T-helper 2 cell treated with Interferon-gamma antibody and Interleukin-4, amounts not matched to agents 5 μg/mL and 100 μg/mL, for 36 hours (primary cell): Measurements from ENCODE around the gene LRPAP1.
A peak's percentile ranks its signal among the peaks of the same experiment; 100 is the strongest.
"Not testable (repeated sequence)": the region's sequence is repeated elsewhere in the genome, so short reads cannot be mapped to it uniquely, and the experiment has no call there.

ENCODE experiments used
- DNase-seq: peaks from one replicate; pipeline ENCODE4 v3.0.0; 2021; ENCODE audit warnings: low spot score
- H3K27ac Mint-ChIP-seq: one replicate; pipeline ENCODE4 v1.8.0; 2021; ENCODE audit warnings: mild to moderate bottlenecking, mixed read lengths
- H3K27me3 Mint-ChIP-seq: one replicate; pipeline ENCODE4 v1.8.0; 2021; ENCODE audit warnings: low read depth, mixed read lengths
- H3K36me3 Mint-ChIP-seq: one replicate; pipeline ENCODE4 v1.8.0; 2021; ENCODE audit warnings: low read depth, mixed read lengths
- H3K4me1 Mint-ChIP-seq: one replicate; pipeline ENCODE4 v1.8.0; 2021; ENCODE audit warnings: low read depth, mixed read lengths
- H3K4me3 Mint-ChIP-seq: one replicate; pipeline ENCODE4 v1.8.0; 2022; ENCODE audit warnings: mild to moderate bottlenecking, moderate library complexity, mixed read lengths
- H3K9me3 Mint-ChIP-seq: one replicate; pipeline ENCODE4 v1.8.0; 2021; ENCODE audit warnings: mixed read lengths

The LRPAP1 gene

GRCh38 chr4:3571921-3572320, 39.7 kb upstream of the LRPAP1 start:
- no peak for DNase-seq
- Mint-ChIP-seq H3K4me1 (no peaks in the 10 kb centered on the region), H3K27ac (no peak overlapping the region), H3K9me3 (no peaks in the 10 kb centered on the region), H3K36me3 (no peaks in the 10 kb centered on the region), H3K4me3 (no peak overlapping the region), H3K27me3 (no peaks in the 10 kb centered on the region)

DNA sequence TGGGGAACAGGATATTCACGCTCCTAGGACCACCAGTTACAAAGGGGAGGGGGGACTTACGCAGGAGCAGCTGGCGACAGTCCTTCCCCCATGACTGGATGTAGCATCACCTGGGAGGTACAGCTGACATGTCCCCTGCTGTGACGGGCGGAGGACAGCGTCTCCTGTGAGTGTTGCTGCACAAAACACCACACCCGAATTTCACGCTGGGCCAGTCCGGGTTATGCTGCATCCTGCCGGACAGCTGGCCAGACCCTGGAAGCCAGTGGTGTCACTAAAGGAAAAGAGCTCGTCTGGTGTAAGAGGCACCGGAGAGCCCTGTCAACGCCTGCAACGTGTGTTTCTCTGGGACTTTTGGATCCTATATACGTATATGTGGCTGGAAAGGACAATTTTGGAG, 38.7 kb upstream of the LRPAP1 start:
- not testable (repeated sequence) for H3K4me1 Mint-ChIP-seq, H3K27ac Mint-ChIP-seq, H3K9me3 Mint-ChIP-seq, H3K4me3 Mint-ChIP-seq, H3K27me3 Mint-ChIP-seq, H3K36me3 Mint-ChIP-seq, DNase-seq

GRCh38 chr4:3569611-3570010, 37.4 kb upstream of the LRPAP1 start:
- not testable (repeated sequence) for H3K4me3 Mint-ChIP-seq, H3K27me3 Mint-ChIP-seq, DNase-seq, H3K36me3 Mint-ChIP-seq, H3K27ac Mint-ChIP-seq, H3K9me3 Mint-ChIP-seq, H3K4me1 Mint-ChIP-seq

DNA sequence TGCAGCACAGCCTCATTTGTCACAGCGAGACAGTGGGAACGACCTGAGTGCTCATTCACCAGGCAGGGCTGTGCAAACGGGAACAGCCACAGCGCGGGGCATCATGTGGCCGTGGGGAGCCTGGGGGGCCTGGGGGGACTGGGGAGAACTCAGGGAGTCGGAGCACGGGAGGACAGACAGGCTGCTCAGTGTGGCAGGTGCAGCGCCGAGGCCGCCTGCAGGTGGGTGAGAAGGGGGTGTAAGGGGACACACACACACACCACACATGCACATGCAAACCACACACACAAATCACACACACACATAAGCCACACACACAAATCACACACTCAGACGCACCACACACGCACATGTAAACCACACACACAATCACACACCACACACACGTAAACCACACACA, 34.5 kb upstream of the LRPAP1 start:
- H3K36me3 Mint-ChIP-seq, result not testable (repeated sequence)

GRCh38 chr4:3566301-3566700, 34.1 kb upstream of the LRPAP1 start:
- DNase-seq, H3K36me3 Mint-ChIP-seq, H3K4me3 Mint-ChIP-seq, H3K4me1 Mint-ChIP-seq, H3K9me3 Mint-ChIP-seq, H3K27me3 Mint-ChIP-seq, H3K27ac Mint-ChIP-seq: not testable (repeated sequence)

More for the DNA sequence above, 34.5 kb upstream of the LRPAP1 start:
- not testable (repeated sequence) for H3K9me3 Mint-ChIP-seq, H3K4me3 Mint-ChIP-seq, H3K4me1 Mint-ChIP-seq, DNase-seq, H3K27ac Mint-ChIP-seq, H3K27me3 Mint-ChIP-seq

- not testable (repeated sequence) for H3K36me3 Mint-ChIP-seq, H3K9me3 Mint-ChIP-seq, DNase-seq, H3K4me3 Mint-ChIP-seq, H3K27ac Mint-ChIP-seq, H3K27me3 Mint-ChIP-seq, H3K4me1 Mint-ChIP-seq
These were observed 32.7 kb upstream of the LRPAP1 start for GRCh38 chr4:3564948-3565347.

- DNase-seq, result no peak
- Mint-ChIP-seq H3K36me3 (no peaks in the 10 kb centered on the region), H3K27me3 (no peaks in the 10 kb centered on the region), H3K4me1 (no peaks in the 10 kb centered on the region), H3K4me3 (no peak overlapping the region), H3K27ac (no peak overlapping the region), H3K9me3 (no peaks in the 10 kb centered on the region)
These were observed 31.2 kb upstream of the LRPAP1 start for GRCh38 chr4:3563403-3563802.

DNA sequence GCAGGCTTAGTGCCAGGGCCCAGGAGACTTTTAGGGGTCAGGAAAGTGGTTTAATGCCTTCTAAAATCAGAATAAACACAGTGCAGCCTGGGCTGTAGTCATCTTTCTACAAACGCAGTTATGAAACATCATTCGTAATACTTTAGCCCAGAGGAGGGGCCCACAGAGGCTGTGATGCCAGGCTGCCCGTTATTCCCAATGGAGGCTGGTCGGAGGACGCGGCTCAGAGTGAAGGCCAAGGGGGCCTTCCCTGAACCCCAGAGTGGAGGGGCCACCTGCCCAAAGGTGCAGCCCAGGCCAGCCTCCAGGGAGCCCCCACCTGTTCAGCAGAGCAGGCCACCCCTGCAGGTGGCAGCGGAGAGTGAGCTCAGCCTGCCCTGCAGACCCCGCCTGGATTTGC, 29.9 kb upstream of the LRPAP1 start:
- DNase-seq, H3K9me3 Mint-ChIP-seq, H3K36me3 Mint-ChIP-seq, H3K27me3 Mint-ChIP-seq, H3K4me1 Mint-ChIP-seq, H3K4me3 Mint-ChIP-seq, H3K27ac Mint-ChIP-seq: not testable (repeated sequence)

- not testable (repeated sequence) for H3K27ac Mint-ChIP-seq, H3K36me3 Mint-ChIP-seq, H3K4me1 Mint-ChIP-seq, H3K9me3 Mint-ChIP-seq, DNase-seq, H3K27me3 Mint-ChIP-seq, H3K4me3 Mint-ChIP-seq
These were observed 28.2 kb upstream of the LRPAP1 start for GRCh38 chr4:3560465-3560864.

DNA sequence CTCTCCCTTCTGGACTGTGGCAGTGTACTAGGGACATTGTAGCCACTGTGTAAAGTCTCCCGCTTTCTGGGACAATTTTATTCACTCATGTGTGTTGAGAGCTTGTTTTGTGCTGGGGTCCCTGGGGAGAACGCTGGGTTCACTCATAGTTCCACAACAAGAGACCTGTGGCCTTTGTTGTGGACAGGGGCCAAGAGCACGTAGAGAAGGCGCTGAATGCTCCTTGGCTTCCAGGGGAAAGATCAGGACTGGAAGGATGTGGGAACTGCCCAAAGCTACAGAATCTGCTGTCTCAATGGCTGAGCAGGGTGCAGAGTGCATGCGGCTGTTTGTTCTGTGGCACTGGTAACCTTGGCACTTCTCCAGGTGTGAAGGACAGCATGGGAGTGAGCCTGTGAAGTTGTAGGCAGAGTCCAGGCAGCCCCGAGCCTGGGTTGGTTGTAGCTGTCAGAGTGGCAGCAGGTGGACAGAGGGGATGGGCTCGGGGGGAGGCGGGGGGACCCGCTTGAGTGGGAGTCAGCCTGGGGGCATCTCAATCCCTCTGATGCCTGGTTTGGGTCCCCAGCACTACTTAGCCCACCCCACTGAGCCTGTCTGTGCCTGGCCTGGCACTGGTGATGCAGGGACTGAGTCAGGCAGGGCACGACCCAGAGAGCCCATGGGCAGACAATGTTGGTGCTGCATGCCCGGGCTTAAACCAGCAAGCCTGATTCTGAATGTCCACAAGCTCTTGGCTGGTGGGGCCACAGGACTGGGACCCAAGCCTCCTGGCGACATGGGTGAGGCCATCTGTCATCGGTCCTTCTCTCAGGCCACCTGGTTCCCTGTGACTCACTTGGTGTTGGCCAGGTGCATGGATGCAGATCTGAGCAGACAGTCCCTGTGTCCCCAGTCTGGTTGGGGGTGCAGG, 27.4 kb upstream of the LRPAP1 start:
- not testable (repeated sequence) for H3K36me3 Mint-ChIP-seq, H3K4me3 Mint-ChIP-seq, H3K27me3 Mint-ChIP-seq, DNase-seq, H3K27ac Mint-ChIP-seq, H3K9me3 Mint-ChIP-seq, H3K4me1 Mint-ChIP-seq

DNA sequence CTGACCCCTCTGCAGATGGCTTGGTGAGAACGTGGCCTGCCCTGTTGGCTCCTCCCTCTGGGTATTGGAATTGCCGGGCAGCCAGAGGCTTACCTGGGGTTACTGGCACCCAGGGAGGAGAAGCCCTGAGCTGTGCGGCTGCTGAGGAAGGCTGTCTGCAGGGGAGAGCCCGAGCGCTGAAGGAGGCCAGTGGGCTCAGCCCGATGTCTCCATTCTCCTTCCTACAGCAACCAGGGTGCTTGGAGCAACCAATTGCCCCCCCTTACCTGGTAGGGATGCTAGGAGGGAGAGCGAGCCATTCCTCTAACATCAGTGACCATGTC, 26.3 kb upstream of the LRPAP1 start:
- H3K36me3 Mint-ChIP-seq, DNase-seq, H3K9me3 Mint-ChIP-seq, H3K4me3 Mint-ChIP-seq, H3K27me3 Mint-ChIP-seq, H3K4me1 Mint-ChIP-seq, H3K27ac Mint-ChIP-seq: not testable (repeated sequence)

GRCh38 chr4:3557676-3558513, 25.7 kb upstream of the LRPAP1 start:
- DNase-seq, H3K9me3 Mint-ChIP-seq, H3K4me1 Mint-ChIP-seq, H3K36me3 Mint-ChIP-seq, H3K27me3 Mint-ChIP-seq, H3K27ac Mint-ChIP-seq: not testable (repeated sequence)
- peak overlapping the region; percentile 34 for H3K4me3 Mint-ChIP-seq

- not testable (repeated sequence) for H3K27ac Mint-ChIP-seq, H3K9me3 Mint-ChIP-seq, H3K4me1 Mint-ChIP-seq, H3K36me3 Mint-ChIP-seq, DNase-seq, H3K4me3 Mint-ChIP-seq, H3K27me3 Mint-ChIP-seq
These were observed 24.9 kb upstream of the LRPAP1 start for GRCh38 chr4:3557088-3557492.

GRCh38 chr4:3556244-3556867, 24.1 kb upstream of the LRPAP1 start:
- H3K4me1 Mint-ChIP-seq, H3K36me3 Mint-ChIP-seq, H3K9me3 Mint-ChIP-seq, H3K27ac Mint-ChIP-seq, DNase-seq, H3K27me3 Mint-ChIP-seq: not testable (repeated sequence)
- peak overlapping the region; percentile 29 for H3K4me3 Mint-ChIP-seq
